ENCODE data around the gene AKAP1.

The AKAP1 gene

DNA sequence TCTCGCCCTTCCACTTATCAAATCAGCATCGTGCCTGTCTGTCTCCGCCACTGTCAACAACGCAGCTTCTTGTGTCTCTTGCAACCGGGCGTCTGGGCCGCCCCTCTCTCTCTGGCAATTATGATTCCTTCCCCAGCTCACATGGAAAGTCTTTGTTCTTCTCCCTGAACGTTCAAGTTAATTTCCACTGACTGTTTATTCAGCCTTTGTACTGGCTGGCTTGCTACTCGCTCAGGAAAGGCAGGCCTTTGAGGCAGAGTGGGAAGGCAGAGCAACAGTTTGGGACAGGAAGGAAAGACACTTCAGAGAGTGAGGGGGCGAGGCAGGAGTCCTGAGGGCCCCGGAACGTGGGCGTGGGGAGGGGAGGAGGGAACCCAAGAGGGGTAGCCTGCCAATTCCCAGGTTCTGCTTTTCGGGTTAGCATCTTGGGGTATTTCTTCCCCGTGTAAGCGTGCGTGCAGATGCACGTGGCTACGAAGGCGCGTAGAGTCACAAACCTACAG is 50.8 kb downstream of the AKAP1 start:
- DNase-seq: peak; percentile 75

DNA sequence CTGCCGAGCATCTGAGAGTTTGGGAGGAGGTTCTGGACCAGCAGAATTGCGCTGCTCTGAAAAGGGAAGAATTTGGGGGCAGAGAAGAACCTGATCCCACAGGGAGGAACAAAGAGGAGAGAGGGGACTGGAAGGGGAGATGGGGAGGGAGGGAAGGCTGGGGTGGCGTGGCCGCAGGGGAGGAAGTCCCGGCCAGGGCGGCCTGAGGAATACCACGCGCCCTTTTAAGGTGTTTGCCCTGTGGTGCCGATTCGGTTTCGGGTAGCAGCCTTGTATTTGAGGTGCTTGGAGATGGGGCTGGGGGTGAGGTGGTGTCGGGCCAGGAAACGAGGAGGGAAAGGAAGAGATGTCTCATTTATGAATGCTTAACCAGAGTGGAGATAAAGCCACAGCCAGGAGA is 51.3 kb downstream of the AKAP1 start:
- DNase-seq: no peak

DNA sequence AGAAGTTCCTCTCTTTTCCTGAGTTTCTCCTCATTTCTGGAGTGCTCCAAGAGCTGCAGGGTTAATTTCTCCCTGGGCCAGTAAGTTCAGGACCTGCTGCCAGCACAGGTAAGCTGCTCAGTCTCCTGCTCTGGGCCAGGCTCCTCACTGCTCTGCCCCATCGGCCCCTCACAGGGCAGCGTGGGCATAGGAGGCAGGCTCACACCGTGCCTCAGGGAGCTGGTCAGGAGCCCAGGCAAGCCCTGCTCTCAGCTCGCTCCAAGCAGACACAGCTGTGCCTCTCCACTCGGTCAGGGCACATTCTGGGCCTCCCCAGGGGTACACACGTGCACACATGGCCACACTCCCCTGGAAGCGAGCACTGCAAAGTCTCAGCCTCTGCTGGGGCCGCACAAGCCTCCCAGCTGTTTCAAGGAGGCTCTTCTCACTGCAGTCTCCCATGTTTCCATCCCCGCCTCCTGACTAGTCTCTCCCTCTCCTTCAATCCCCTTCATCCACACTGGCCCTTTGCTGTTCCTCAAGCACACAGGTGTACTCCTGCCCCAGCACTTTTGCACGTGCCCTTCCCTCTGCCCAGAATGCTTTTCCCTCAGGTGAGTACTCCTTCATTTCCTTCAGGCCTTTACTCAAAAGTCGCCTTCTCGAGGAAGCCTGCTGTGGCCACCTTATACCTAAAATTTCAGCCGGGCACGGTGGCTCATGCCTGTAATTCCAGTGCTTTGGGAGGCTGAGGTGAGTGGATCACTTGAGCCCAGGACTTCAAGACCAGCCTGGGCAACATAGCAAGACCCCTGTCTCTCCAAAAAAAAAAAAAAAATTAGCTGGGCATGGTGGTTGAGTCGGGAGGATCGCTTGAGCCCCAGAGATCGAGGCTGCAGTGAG is 53.2 kb downstream of the AKAP1 start:
- no peak for DNase-seq

DNA sequence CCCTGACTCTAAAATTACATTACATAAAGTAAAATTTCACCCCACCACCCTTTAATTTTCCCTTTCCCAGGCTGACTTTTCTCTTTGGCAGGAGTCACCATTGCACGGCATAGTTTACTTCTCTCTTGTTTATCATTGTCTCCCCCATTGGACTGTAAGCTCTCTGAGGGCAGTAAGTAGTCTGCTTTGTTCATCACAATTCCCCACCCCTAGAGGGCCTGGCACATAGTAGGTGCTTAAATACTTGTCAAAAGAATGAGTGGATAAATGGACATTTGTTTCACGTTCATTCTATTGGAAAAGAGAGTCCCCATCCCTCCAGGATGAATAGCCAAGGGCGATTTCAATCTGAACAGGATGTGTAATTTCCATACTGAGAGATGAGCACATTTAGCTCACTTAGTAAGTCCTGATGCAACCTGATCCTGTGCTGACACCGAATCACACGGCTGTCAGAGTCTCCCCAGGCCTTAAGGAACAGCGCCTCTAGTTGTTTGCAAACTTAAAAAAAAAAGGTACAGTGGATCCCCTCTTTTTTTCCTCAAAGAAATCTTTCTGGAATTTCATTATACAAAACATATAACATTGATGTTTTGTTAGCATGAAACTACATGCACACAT is 54.0 kb downstream of the AKAP1 start:
- DNase-seq: peak; percentile 17

DNA sequence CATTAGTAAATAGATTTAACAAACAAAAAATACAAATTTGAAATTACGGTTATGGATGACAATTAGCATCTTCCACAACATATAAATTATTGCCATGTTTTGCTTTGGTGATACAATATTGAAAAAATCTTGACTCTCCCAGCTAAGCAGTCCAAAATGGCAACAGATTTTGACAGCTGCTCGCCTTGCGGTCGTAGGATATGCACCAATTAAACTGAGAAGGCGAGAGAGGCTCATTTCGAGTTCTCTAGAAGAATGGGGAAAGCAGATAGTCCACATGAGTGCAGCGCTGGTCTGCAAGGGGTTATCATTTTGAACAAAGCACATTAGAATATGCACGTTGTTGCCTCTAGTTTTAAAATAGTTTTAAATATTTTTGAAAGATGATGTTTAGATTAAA is 55.3 kb downstream of the AKAP1 start:
- no peak for DNase-seq

DNA sequence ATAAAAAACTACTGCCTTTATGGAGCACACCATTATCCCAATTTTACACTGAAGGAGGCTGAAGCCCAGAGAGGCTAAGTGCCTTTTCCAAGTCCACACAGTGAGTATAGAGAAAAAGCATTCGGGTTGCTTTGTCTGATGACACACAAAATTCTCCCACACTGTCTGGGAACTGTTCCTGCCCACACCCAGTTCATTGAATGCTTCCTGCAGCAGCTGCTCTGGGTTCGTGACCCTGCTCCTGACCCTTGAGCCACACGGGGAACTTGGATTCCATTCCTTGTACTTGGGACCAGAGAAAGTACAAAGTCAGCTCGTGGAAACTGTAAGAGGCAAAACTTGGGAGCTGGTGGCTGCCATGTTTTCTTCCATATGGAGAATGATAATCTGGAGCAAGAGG is 57.9 kb downstream of the AKAP1 start:
- no peak for DNase-seq

DNA sequence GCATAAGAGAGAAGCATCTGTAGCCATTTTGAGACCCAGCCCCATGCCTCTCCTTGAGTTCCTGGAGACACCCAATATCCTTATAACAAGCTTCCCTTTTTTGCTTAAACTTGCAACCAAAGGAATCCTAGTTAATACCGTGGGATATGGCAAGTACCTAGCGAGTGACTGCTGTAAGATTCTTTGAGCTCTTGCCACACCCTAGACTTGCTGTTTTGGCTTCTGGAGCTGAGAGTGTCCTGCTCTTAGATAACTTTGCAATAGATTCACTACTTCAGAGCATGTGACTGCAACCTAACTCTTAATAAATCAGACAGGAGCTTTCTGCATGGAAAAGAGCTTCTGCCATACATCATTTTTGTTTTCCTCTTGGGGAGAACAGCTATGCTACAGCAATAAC is 58.3 kb downstream of the AKAP1 start:
- no peak for DNase-seq

DNA sequence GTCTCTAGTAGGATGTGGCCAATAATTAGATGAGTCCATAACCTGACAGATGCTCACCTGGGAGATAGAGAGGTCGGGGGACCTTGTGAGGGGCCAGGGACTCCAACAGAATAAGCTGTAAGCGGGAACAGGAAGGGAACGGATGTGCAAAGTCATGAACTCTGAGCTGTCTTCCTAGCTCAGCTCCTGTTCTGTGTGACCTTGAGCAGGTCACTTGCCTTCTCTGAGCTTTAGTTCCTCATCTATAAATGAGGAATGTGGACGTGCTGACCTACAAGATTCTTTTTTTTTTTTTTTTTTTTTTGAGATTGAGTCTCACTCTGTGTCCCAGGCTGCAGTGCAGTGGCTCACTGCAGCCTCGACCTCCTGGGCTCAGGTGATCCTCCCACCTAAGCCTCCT is 58.9 kb downstream of the AKAP1 start:
- no peak for DNase-seq

DNA sequence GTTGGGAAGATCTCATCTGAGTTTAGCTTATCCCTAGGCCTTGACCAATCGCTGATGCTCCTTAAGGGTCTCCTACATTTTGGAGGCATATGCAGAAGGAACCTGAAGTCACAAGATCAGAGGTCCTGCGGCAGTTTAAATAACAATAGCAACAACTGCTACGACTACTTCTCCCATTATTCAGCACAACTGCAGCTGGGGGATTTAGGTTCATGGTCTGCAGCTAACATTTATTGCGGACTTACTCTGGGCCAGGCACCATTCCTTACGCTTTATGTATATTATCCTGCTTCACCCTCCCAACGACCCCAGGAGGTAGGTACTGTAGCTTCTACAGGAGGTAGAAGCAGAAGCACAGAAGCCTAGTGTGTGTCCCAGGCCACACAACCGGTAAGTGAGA is 59.5 kb downstream of the AKAP1 start:
- DNase-seq: no peak

DNA sequence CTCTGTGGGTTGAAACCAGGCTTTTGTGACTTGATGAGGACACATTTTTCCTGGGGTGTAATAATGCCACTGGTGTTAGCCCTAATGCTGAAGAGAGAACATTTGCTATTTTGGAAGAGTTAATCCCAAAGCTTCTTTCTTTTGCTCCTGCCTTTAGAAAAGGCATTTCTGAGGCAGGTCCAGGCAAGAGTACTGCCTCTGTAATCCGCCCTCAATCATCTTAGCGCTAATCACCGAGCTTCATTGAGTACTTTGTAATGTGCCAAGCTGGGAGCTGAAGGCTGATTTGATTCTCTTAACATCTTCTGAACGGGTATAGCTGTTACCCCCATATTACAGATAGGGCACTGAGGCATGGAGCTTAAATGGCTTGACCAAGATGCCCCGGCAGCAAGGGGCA is 60.3 kb downstream of the AKAP1 start:
- no peak for DNase-seq

DNA sequence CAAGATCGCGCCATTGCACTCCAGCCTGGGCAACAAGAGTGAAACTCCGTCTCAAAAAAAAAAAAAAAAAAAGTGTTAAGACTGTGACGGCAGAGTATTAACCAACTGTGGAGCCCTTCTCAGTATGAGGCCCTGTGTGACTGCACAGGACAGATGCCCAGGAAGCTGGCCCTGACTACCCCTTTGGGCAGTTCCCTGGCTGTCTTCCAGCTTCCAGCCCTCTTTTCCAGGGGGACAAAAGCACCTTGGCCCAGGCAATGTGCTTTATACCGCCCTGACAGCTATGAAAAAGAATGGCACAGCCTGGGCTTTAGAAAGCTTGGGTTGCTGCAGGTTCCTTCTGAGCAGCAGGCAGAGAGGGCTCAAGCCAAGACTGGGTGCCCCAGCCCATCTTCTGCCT is 61.2 kb downstream of the AKAP1 start:
- DNase-seq: no peak

DNA sequence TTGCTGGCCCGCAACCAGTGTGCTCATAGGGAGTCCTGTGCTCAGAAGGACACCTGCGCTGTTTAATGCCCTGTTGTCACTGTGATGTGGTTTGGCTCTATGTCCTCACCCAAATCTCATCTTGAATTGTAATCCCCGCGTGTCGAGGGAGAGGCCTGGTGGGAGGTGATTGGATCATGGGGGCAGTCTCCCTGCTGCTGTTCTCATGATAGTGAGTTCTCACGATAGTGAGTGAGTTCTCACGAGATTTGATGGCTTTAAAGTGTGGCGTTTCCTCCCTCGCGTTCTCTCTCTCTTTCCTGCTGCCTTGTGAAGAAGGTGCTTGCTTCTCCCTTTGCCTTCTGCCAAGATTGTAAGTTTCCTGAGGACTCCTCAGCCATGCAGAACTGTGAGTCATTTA is 66.8 kb downstream of the AKAP1 start:
- no peak for DNase-seq

DNA sequence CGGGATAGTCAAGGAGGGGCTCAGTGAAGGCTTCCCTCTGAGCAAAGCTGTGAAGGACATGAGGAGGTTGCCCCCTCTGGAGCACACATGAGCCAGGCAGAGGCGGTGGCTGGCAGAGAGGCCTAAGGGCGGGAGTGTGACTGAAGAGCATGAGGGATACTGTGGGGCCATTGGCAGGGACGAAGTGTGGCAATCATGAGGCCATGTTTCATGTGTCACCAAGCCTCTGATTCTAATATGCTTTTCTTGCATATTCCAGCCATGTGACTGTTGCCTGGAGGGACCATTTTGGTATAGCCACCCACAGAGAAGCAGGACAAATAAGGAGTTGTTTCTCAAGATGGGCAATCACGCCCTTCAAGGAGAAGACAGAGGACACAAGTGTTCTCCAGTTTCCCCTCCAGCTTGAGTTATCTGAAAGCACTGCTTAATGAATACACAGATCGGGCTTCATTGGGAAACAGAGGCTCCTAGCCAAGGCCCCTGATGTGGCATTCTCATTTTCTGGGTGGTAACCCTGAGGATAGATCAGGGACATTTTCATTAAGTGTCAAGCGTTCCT is 68.0 kb downstream of the AKAP1 start:
- DNase-seq: no peak

DNA sequence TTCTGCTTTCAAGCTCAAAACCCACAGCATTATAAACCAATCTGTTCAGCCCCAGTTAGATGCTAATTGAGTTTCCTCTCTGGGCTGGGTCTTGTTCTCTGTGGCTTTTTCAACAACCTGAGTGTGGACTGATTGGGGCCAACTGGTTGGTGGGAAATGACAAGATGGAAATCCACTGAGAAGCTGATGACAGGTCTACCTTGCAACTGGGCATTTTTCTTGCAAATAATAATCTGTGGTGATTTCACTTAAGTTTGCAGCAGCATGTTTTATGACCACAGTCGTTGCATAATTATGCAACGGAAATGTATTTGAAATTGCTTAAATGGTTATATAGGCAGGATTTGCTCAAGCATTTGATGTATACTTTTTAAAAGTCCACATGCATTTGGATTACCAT is 69.9 kb downstream of the AKAP1 start:
- no peak for DNase-seq

DNA sequence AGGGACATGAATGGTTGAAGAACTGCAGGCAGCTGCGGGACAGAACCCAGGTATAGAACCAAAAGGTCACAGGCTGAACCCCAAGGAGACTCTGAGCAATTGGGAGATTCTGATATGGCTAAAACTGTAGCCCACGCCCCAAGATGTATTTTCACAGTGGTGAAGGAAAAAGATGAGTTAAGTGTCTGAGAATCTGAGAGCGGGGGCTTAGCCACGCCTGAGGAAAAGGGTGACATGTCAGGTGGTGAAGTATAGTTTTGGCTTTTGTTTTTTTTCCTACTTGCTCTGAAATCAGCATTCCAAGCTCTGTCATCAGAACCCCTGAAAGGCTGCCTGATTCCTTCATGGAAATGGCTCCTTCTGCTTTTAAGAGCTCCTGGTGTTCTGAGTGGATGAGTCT is 73.3 kb downstream of the AKAP1 start:
- DNase-seq: no peak

DNA sequence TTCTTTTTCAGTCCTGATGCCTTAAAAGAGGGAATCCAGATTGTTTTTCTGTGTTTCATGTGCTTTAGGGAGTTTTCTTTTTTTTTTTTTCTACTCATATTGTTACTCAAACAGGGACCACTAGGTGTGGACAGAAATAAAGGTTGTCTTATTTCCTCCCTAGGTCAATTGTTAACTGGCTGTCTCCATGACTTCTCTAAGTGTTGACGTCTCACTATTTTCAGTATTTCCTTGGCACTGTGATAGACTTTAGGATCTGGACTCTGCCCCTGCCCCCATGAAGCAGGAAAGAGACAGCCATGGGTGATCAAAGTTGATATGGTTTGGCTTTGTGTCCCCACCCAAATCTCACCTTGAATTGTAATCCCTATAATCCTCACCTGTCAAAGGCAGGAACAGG is 73.7 kb downstream of the AKAP1 start:
- DNase-seq: no peak

DNA sequence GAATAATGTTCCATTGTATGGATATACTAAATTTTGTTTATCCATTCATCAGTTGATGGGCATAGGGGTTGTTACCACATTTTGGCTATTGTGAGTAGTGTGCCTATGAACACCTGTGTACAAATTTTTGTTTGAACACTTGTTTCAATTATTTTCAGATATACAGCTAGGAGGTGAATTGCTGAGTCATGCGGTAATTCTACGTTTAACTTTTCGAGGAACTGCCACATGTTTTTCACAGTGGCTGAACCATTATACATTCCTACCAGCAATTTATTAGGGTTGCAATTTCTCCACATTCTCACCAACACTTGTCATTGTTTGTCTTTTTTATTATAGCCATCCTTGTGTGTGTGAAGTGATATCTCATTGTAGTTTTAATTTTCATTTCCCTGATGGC is 75.6 kb downstream of the AKAP1 start:
- DNase-seq: no peak

DNA sequence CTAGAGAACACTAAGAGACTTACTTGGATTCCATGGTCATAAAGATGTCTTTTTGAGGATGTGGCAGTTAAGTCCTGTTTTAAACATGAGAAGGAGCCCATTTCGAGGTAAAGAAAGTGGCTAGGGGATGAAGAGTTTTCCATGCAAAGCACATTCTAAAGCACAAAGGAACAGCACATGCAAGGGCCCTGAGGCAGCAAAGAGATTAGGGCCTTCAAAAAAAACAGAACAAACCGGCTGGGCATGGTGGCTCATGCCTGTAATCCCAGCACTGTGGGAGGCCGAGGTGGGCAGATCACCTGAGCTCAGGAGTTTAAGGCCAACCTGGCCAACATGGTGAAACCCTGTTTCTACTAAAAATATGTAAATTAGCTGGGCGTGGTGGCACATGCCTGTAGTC is 79.8 kb downstream of the AKAP1 start:
- DNase-seq: no peak

DNA sequence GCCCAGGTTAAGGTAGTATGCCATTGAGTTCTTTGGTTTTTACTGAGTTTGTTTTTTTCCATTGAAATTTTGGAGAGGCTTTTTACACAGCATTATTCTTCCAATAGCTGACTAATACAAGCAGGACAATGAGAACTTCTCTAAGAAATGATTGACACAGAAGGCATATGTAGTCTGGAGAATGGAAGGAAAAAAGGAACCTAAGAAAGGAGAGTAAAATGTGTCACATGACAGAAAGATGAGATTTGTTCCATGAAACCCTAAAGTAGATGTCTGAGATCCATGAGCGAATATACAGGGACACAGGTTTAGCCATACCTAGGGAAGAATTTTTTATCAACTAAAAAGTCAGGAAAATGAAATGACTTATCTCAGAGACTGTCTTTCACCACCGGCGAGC is 80.7 kb downstream of the AKAP1 start:
- DNase-seq: no peak

DNA sequence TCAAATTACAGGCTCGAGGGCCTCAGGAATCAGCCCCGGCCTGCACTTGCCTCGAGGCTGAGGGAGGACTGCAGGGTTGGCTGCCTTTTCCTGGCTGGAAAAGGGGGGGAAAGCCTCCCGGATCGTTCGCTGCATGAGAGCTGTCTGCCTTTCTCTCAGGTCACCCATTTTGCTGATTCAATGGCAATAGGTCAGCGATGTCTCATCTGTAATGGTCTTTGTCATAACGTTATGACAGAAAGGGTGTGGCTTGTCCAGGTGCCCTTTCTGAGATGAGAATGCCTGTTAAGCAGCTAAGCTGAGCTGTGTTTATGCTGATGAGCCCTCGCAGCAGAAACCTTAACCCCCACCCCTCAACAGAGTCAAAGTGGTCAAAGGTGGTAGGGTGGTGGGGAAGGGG is 81.8 kb downstream of the AKAP1 start:
- no peak for DNase-seq

DNA sequence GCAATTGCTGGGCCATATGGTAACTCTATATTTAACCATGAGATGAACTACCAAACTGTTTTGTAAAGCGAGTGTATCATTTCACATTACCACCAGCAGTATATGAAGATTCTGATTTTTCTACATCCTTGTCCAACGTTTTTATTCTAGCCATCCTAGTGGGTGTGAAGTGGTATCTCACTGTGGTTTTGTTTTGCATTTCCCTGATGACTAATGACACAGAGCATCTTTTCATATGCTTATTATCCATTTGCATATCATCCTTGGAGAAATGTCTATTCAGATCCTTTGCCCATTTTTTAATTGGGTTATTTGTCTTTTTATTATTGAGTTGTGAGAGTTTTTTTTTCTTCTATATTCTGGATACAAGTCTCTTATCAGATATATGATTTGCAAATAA is 83.6 kb downstream of the AKAP1 start:
- no peak for DNase-seq

DNA sequence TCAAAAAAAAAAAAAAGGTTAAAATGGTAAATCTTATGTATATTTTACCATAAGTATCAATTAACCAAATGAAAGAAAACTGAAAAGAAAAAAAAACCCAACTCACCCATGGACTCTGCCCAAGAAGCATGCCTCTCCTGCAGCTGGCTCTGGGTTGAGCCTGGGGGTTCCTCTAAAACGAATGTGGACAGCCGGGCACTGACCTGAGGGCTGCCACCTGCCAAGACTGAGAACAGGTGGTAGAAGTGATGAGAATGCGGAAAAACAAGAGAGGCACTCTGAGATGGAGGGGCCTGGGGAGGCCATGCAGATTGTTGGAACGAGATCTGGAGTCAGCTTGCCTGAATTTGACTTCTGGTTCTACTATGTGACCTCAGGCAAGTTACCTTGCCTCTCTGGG is 85.8 kb downstream of the AKAP1 start:
- DNase-seq: peak; percentile 8

All from NCI-H510A treated with DMSO at 0.1 percent for 48 hours (cell line).